HG02852 (cell line): ENCODE data around the gene CASP1.

ENCODE experiments used
- ATAC-seq: cut with Tn5 transposase; IDR thresholded peaks from one replicate; pipeline ENCODE4 v1.9.1; 2021; ENCODE audit warnings: mild to moderate bottlenecking, moderate library complexity; ENCODE audit not compliant: unreplicated experiment

The CASP1 gene

DNA sequence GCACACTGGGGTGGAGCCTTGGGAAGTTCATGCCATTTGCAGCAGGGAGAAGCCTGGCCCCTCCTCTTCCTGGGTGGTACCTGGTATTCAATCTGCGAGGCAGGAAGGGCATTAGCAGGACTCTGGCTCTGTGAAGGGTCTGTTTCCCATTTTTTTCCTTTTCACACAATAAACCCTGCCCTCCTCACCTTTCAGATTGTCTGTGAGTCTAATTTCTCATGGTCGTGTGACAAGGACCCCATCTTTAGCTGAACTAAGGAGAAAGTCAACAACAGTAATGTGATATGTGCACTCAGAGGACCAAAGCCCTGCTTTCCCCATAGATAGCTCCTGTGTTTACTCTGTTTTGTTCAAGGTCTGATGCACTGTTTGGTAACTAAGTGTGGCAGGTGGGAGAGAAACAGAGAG lies 39.9 kb downstream of the CASP1 start:
- no peak for ATAC-seq

DNA sequence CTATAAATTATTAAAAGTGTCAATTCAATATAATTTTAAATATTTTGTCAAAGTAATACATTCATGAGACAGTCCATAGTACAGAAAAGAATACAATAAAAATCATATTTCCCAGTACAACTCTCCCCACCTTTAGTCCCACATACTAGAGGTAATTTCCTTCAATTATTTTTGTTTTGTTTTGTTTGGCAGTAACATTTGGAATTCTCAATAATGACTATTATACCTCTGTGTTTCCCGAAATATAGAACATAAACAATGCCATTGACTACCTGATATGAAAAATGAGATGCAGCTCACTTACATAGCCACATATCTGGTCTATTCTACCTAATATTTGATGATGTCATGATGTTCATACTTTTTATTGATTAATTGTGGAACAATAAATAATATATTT lies 42.2 kb downstream of the CASP1 start:
- ATAC-seq, result no peak

- no peak for ATAC-seq
Measured at GRCh38 chr11:104991994-104992393, 43.0 kb downstream of the CASP1 start.

DNA sequence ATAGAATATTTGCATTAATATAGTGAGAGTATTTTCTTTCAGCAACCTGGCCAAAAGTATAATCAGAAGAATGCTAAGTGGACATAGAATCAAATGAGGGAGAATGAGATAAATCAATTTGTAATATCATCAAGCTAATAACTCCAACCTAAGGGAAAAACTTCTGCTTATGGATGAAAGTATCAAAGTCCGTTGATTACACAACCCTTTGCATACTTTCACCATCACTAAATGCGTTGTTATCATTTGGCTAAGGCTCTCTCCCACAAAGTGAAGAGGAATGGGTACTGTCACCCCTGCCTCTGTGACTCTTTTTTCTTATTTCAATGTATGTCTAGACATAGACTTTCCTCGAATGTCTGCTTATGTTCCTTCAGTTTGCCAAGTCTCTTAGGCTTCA lies 50.1 kb downstream of the CASP1 start:
- ATAC-seq, result no peak

DNA sequence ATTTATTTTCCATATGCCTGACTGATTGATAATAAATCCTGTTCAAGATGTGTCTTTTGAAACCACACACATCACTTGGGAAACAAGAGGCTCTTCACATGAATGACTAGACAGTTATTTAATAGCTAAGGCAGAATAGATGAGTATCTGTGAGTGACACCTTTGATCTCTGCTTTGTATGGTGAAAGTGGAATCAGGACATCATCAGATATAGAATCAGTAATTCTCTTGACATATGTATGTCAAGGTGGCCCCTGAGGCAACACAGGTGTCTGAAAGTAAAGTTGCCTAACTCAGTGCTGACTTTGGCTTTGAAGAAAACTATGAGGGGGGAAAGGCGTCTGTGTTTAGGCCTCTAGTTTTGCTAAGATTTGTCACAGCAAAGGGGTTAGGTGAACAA lies 55.1 kb downstream of the CASP1 start:
- ATAC-seq, result no peak
